ENCODE measurements around the gene ANKLE1.

GRCh38 chr19:17263712-17264640 is 17.7 kb upstream of the ANKLE1 start:
- TF ChIP-seq, protein P1, sequence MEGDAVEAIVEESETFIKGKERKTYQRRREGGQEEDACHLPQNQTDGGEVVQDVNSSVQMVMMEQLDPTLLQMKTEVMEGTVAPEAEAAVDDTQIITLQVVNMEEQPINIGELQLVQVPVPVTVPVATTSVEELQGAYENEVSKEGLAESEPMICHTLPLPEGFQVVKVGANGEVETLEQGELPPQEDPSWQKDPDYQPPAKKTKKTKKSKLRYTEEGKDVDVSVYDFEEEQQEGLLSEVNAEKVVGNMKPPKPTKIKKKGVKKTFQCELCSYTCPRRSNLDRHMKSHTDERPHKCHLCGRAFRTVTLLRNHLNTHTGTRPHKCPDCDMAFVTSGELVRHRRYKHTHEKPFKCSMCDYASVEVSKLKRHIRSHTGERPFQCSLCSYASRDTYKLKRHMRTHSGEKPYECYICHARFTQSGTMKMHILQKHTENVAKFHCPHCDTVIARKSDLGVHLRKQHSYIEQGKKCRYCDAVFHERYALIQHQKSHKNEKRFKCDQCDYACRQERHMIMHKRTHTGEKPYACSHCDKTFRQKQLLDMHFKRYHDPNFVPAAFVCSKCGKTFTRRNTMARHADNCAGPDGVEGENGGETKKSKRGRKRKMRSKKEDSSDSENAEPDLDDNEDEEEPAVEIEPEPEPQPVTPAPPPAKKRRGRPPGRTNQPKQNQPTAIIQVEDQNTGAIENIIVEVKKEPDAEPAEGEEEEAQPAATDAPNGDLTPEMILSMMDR (IDR thresholded peaks at IDR 0.05; ENCODE audit: poor library complexity) = no peak
- TF ChIP-seq EZH2 (IDR thresholded peaks at IDR 0.05; ENCODE audit: borderline replicate concordance) = no peak

Data from hepatocyte (in vitro differentiated cells).